Sigmoid colon (tissue), 7 donors: ENCODE results near the gene TBC1D1. TPM values are rescaled to one million over a fixed set of nuclear protein-coding genes. Genes with fewer than 3 reads are reported as not detected.

Experiments used
- DNase-seq: peaks from one replicate; pipeline ENCODE4 v3.0.0-alpha.2; 2019
- H3K27ac ChIP-seq, 4 donors: fragments of 200-600 bp; sonication (generic); one replicate each; pipeline ENCODE4 v1.5.1; 2016 to 2019; ENCODE audit warnings: mild to moderate bottlenecking in 1 of 4
- H3K27me3 ChIP-seq, 3 donors: fragments of 200-600 bp; sonication (generic); one replicate each; pipeline ENCODE4 v1.5.1; 2019; ENCODE audit warnings: mild to moderate bottlenecking in 1 of 3
- H3K36me3 ChIP-seq, 4 donors: fragments of 200-600 bp; sonication (generic); one replicate each; pipeline ENCODE4 v1.5.1; 2016 to 2019
- H3K4me1 ChIP-seq, 4 donors: fragments of 200-600 bp; sonication (generic); one replicate each; pipeline ENCODE4 v1.5.1; 2017 to 2019
- H3K4me3 ChIP-seq, 4 donors: fragments of 200-600 bp; sonication (generic); one replicate each; pipeline ENCODE4 v1.5.1; 2017 to 2019; ENCODE audit warnings: mild to moderate bottlenecking in 2 of 4, moderate library complexity in 1 of 4
- H3K9me3 ChIP-seq, 4 donors: fragments of 200-600 bp in 3 of 4; sonication (generic) in 3 of 4; one replicate each; pipeline versions ENCODE4 v1.5.1 to v1.6.1; 2013 to 2019
- EP300 ChIP-seq, 4 donors: sonication (generic); formaldehyde crosslinking; IDR thresholded peaks; one replicate each; pipeline ENCODE4 v1.6.1; 2017; ENCODE audit warnings: antibody characterized with exemption in 4 of 4
- POLR2A ChIP-seq, 2 donors: fragments of 450-650 bp; IDR thresholded peaks; one replicate each; pipeline ENCODE4 v1.6.1; 2016; ENCODE audit warnings: antibody characterized with exemption in 2 of 2, mild to moderate bottlenecking in 2 of 2, moderate library complexity in 2 of 2
- POLR2AphosphoS5 ChIP-seq, 4 donors: sonication (generic); formaldehyde crosslinking; IDR thresholded peaks; one replicate each; pipeline ENCODE4 v1.6.1; 2017; ENCODE audit warnings: antibody characterized with exemption in 4 of 4
- WGBS, 2 donors: extraction: QIAGEN DNeasy Blood & Tissue Kit; methylation state at CpG; one replicate each; pipeline ENCODE4 v1.1.7; 2013; 5-methylcytosine and 5-hydroxymethylcytosine counted together
- intact Hi-C: fragments of 100-400 bp; cut with DNase I; formaldehyde crosslinking; loops from one replicate; pipeline ENCODE4 v1.15.1; 2023
- polyA plus RNA-seq, 3 donors: library from polyadenylated mRNA; stranded (reverse); fragments of 200-250 nt; gene quantifications; one replicate each; pipeline ENCODE4 v1.2.3, GENCODE V29; 2013
- total RNA-seq, 4 donors: library from RNA; depleted of rRNA; stranded (reverse); fragments of >200 nt; gene quantifications; one replicate each; pipeline ENCODE4 v1.1.0, GENCODE V29; 2016
- TF ChIP-seq, protein P1 (sequence below), 4 experiments: fragments of 450-650 bp in 3 of 4; fragments of 200-600 bp in 1 of 4; IDR thresholded peaks; one replicate each; pipeline ENCODE4 v1.5.1; 2016 to 2019; ENCODE audit warnings: antibody characterized with exemption in 4 of 4, mild to moderate bottlenecking in 3 of 4, moderate library complexity in 2 of 4
- donor health status: healthy with polysubstance abuse.
- donor health status: Bipolar disorder and iron deficiency.
- donor health status: healthy.

TBC1D1 gene
- total and polyA plus RNA-seq, 7 donors: 31.2 to 450 (median 253) TPM

DNA sequence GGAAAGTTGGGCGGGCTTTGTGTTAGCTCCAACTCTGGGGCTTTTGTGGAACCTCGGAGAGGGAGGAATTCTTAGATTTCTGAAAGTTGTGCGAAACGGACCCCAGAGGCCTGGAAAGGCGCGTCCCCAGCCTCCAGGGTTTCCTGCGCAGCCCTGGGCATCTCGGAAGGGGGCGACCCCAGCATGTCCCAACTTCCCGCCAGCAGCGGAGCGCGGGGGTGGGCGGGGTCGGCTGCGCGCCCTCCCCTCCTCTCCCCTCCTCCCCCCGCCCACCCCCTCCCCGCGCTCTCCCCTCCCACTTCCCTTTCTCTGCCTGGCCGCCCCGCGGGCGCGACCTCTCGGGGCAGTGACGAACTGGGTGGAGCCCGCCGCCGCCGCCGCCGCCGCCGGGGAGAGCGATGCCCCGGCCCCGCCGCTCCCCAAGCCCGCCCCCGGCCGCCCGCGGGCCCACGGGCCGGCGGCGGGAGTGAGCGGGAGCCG, 86.1 kb downstream of the TBC1D1 start:
- H3K27ac ChIP-seq: peak overlapping the region; percentile 96 to 98 (median 98)
- DNase-seq: peak; percentile 91
- no peaks in the 10 kb centered on the region for H3K36me3 ChIP-seq
- H3K4me1 ChIP-seq: peaks cover 0 to 45% (median 41%) of the 10 kb centered on the region in 4 donors
- TF ChIP-seq POLR2AphosphoS5 (IDR thresholded peaks at IDR 0.05): peak in 2 of 4 donors; percentile 22 to 34
- TF ChIP-seq EP300 (IDR thresholded peaks at IDR 0.05): no peak
- H3K27me3 ChIP-seq: no peaks in the 10 kb centered on the region
- WGBS, 2 donors: 1% methylated on average over 50 of the region's 50 CpGs
- intact Hi-C loops: loop anchor here (5.0 to 10.0 kb wide), 7 partner anchors 40 to 698 kb away; partner anchors contain the start of genes PGM2, RELL1 and TBC1D1
- no peaks in the 10 kb centered on the region for H3K9me3 ChIP-seq
- H3K4me3 ChIP-seq: peak overlapping the region; percentile 61 to 98 (median 80)

- TF ChIP-seq POLR2A (IDR thresholded peaks at IDR 0.05) (no peak), POLR2AphosphoS5 (IDR thresholded peaks at IDR 0.05) (peak; percentile 29 to 68 (median 48)), EP300 (IDR thresholded peaks at IDR 0.05) (no peak)
- TF ChIP-seq, protein P1, sequence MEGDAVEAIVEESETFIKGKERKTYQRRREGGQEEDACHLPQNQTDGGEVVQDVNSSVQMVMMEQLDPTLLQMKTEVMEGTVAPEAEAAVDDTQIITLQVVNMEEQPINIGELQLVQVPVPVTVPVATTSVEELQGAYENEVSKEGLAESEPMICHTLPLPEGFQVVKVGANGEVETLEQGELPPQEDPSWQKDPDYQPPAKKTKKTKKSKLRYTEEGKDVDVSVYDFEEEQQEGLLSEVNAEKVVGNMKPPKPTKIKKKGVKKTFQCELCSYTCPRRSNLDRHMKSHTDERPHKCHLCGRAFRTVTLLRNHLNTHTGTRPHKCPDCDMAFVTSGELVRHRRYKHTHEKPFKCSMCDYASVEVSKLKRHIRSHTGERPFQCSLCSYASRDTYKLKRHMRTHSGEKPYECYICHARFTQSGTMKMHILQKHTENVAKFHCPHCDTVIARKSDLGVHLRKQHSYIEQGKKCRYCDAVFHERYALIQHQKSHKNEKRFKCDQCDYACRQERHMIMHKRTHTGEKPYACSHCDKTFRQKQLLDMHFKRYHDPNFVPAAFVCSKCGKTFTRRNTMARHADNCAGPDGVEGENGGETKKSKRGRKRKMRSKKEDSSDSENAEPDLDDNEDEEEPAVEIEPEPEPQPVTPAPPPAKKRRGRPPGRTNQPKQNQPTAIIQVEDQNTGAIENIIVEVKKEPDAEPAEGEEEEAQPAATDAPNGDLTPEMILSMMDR (IDR thresholded peaks at IDR 0.05): peak; percentile 63 to 75 (median 72)
- 1% methylated on average over 74 of the region's 74 CpGs for WGBS, 2 donors
Observed at GRCh38 chr4:37977471-37978247, 86.8 kb downstream of the TBC1D1 start.

DNA sequence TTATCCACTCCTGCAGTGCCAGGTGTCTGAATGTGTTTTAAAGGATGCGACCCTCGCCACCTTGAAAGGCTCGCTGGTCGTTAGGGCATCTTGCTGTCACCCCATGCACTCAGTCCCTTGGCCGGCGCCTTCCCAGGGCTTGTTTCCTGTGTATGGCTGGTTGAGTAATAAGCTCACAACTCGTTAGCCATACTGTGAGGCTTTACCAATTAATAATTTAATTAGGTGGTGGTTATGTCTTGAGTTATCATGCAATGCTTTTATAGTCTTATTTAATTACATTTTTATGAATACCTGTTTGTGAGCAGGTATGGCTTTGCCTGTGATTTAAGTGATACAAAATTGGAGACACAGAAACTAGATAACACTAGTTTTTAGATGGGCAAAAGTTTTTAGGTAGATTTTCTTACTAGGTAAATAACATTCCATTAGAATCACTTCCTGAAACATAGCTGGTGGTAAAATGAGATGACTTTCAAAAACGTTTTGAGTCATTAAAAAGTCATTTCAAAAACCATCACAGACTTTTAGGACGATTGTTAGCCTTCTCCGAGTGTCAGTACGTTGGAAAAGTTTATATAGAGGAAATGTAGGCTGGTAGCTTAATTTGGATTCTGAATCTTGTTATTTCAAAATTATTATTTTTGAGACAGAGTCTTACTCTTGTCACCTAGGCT, 87.5 kb downstream of the TBC1D1 start:
- DNase-seq: peak; percentile 80
- H3K9me3 ChIP-seq: no peaks in the 10 kb centered on the region
- H3K4me3 ChIP-seq: peak overlapping the region; percentile 61 to 98 (median 80)
- WGBS, 2 donors: 24 to 32% methylated on average over 11 of the region's 11 CpGs
- peak overlapping the region; percentile 96 to 98 (median 98) for H3K27ac ChIP-seq
- no peaks in the 10 kb centered on the region for H3K36me3 ChIP-seq
- peaks cover 0 to 54% (median 54%) of the 10 kb centered on the region in 4 donors for H3K4me1 ChIP-seq
- intact Hi-C loops: loop anchor here (5.0 to 10.0 kb wide), 7 partner anchors 39 to 696 kb away; partner anchors contain the start of genes PGM2, RELL1 and TBC1D1
- H3K27me3 ChIP-seq: no peaks in the 10 kb centered on the region
- no peak for TF ChIP-seq POLR2AphosphoS5 (IDR thresholded peaks at IDR 0.05)
- TF ChIP-seq, protein P1 (IDR thresholded peaks at IDR 0.05): no peak

More at GRCh38 chr4:37977471-37978247, 86.8 kb downstream of the TBC1D1 start:
- intact Hi-C loops: loop anchor here (5.0 to 10.0 kb wide), 7 partner anchors 40 to 697 kb away; partner anchors contain the start of genes PGM2, RELL1 and TBC1D1
- Histone ChIP-seq H3K27me3 (no peaks in the 10 kb centered on the region), H3K36me3 (no peaks in the 10 kb centered on the region), H3K4me1 (peaks cover 0 to 52% (median 47%) of the 10 kb centered on the region in 4 donors), H3K27ac (peak overlapping the region; percentile 96 to 98 (median 98)), H3K4me3 (peak overlapping the region; percentile 61 to 98 (median 80)), H3K9me3 (no peaks in the 10 kb centered on the region)
- DNase-seq: peak; percentile 90

- intact Hi-C loops: no loop called here
- Histone ChIP-seq H3K36me3 (no peaks in the 10 kb centered on the region), H3K4me1 (peaks cover 0 to 60% (median 57%) of the 10 kb centered on the region in 4 donors), H3K9me3 (no peaks in the 10 kb centered on the region), H3K27me3 (no peaks in the 10 kb centered on the region), H3K4me3 (no peak overlapping the region), H3K27ac (peak overlapping the region in 3 of 4 donors; percentile 98)
- TF ChIP-seq POLR2AphosphoS5 (IDR thresholded peaks at IDR 0.05) (no peak), POLR2A (IDR thresholded peaks at IDR 0.05) (no peak), EP300 (IDR thresholded peaks at IDR 0.05) (no peak)
- TF ChIP-seq, protein P1 (IDR thresholded peaks at IDR 0.05): no peak
- no peak for DNase-seq
- WGBS, 2 donors: 59 to 73% methylated on average over 1 of the region's 1 CpG
Observed at GRCh38 chr4:37980246-37980645, 89.4 kb downstream of the TBC1D1 start.

DNA sequence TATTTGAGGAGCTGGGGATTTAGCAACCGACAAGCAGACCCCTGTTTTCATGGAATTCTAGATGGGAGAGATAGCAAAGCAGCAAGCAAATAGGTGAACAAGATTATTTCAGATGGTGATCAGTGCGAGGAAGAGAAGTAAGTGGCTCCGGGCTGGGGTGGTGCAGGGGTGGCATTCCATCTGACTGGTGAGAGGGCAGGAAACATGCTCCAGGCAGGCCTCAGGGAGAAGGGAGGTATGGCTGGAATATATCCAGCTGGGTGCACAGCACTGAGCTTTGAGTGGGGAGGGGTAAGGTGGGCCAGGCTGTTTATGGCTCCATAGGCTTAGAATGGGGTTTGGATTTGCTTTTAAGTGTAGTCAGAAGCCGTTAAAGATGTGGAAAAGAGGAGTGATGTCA, 90.5 kb downstream of the TBC1D1 start:
- peaks cover 0 to 71% (median 62%) of the 10 kb centered on the region in 4 donors for H3K4me1 ChIP-seq
- TF ChIP-seq POLR2A (IDR thresholded peaks at IDR 0.05) (no peak), POLR2AphosphoS5 (IDR thresholded peaks at IDR 0.05) (no peak), EP300 (IDR thresholded peaks at IDR 0.05) (no peak)
- TF ChIP-seq, protein P1 (IDR thresholded peaks at IDR 0.05): no peak
- 64 to 77% methylated on average over 4 of the region's 4 CpGs for WGBS, 2 donors

More for the DNA sequence above, 90.5 kb downstream of the TBC1D1 start:
- no peak for DNase-seq
- no peaks in the 10 kb centered on the region for H3K9me3 ChIP-seq
- H3K27ac ChIP-seq: peak overlapping the region; percentile 70 to 98 (median 98)
- H3K27me3 ChIP-seq: no peaks in the 10 kb centered on the region
- intact Hi-C loops: no loop called here
- H3K4me3 ChIP-seq: no peak overlapping the region
- H3K36me3 ChIP-seq: no peaks in the 10 kb centered on the region
